ENCODE results near the gene CCL27. TPM values are rescaled to one million over a fixed set of nuclear protein-coding genes. Genes with fewer than 3 reads are reported as not detected.

Gene CCL27
- total RNA-seq, 6 experiments from 2014 or later = 0.88 TPM; not detected in 5

DNA sequence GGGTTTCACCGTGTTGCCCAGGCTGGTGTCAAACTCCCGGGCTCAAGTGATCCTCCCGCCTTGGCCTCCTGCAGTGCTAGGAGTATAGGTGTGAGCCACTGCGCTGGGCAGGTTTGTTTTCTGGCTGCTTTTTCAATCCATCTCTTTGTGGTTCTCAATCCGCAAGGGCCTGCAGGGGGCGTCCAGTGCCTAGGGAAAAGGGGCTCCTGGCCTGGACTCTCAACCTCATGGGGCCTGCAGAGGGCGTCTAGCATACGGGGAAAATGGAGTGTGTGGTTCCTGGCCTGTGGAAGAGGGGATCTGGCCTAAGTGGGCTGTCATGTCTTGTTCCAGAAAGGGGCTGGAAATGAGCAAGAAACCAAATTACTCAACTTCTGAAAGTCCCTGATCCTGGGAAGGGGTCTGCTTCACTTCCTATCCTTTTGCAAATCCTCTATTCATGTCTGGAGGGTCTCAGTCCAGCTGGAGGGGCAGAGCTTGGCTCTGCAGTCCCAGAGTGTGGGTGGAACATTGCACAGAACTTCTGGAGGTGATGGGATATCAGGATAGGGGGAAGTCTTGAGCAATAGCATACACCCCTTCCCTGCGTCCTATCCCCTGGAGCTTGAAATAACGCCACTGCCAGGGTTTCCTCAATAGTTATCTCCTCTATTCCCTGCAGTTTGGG, 12.7 kb upstream of the CCL27 start:
- peaks cover 4% of the 10 kb centered on the region; the same call in 1 of the 2 replicates for H3K36me3 Mint-ChIP-seq (ENCODE audit: low read depth)
- TF ChIP-seq, protein P1, sequence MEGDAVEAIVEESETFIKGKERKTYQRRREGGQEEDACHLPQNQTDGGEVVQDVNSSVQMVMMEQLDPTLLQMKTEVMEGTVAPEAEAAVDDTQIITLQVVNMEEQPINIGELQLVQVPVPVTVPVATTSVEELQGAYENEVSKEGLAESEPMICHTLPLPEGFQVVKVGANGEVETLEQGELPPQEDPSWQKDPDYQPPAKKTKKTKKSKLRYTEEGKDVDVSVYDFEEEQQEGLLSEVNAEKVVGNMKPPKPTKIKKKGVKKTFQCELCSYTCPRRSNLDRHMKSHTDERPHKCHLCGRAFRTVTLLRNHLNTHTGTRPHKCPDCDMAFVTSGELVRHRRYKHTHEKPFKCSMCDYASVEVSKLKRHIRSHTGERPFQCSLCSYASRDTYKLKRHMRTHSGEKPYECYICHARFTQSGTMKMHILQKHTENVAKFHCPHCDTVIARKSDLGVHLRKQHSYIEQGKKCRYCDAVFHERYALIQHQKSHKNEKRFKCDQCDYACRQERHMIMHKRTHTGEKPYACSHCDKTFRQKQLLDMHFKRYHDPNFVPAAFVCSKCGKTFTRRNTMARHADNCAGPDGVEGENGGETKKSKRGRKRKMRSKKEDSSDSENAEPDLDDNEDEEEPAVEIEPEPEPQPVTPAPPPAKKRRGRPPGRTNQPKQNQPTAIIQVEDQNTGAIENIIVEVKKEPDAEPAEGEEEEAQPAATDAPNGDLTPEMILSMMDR (IDR thresholded peaks at IDR 0.05) = peak; percentile 80
- DNase-seq = peak; percentile 51
- H3K4me3 Mint-ChIP-seq = no peak overlapping the region
- no peaks in the 10 kb centered on the region for H3K9me3 Mint-ChIP-seq
- H3K4me1 Mint-ChIP-seq (ENCODE audit: low read depth) = no peaks in the 10 kb centered on the region
- no peak overlapping the region for H3K27ac Mint-ChIP-seq
- no peaks in the 10 kb centered on the region for H3K27me3 Mint-ChIP-seq (ENCODE audit: insufficient read depth)

DNA sequence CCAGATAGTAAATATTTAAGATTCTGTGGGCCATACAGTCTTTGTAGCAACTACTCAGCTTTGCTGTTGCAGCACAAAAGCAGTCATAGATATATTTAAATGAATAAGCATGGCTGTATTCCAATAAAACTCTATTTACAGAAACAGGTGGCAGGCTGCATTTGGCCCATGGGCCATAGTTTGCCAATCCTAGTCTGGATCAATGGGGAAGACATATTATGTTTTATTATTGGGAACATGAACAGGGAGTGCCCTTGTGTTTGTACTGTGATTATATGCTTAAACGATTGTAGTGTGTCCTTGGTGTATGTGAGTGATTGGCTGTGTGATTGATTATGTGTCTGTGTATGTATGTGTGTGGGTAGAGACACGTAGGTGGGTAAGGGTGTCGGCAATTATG, 12.0 kb upstream of the CCL27 start:
- Mint-ChIP-seq H3K9me3 (peaks cover 3% of the 10 kb centered on the region), H3K4me3 (no peak overlapping the region), H3K36me3 (ENCODE audit: low read depth) (peaks cover 9% of the 10 kb centered on the region), H3K4me1 (ENCODE audit: low read depth) (no peaks in the 10 kb centered on the region), H3K27me3 (ENCODE audit: insufficient read depth) (no peaks in the 10 kb centered on the region), H3K27ac (no peak overlapping the region)
- TF ChIP-seq, protein P1 (IDR thresholded peaks at IDR 0.05) = no peak
- DNase-seq = no peak

DNA sequence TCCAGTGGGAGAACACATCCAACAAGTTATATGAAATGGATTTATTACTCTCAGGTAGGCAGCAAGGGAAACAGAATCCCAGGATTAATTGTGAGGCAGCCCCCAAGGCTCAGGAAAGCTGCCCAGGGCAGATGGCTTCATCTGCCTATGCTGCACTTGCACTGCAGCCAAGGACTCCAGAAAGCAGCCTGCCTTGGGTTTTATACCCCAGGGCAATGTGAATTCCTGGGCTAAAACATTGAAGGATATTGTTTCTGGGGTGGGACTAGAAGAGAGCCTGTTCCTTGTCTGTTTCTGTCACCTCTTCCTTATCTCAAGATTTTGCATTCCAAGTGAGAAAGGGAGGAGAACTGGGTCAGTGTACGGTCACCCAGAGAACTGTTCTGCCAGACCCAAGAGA, 8.8 kb upstream of the CCL27 start:
- DNase-seq = no peak
- H3K27ac Mint-ChIP-seq = no peak overlapping the region
- TF ChIP-seq, protein P1 (IDR thresholded peaks at IDR 0.05) = no peak
- peaks cover 2% of the 10 kb centered on the region; the same call in 1 of the 2 replicates for H3K27me3 Mint-ChIP-seq (ENCODE audit: insufficient read depth)
- H3K4me3 Mint-ChIP-seq = no peak overlapping the region
- H3K9me3 Mint-ChIP-seq = peaks cover 7% of the 10 kb centered on the region
- peaks cover 14% of the 10 kb centered on the region for H3K4me1 Mint-ChIP-seq (ENCODE audit: low read depth)
- H3K36me3 Mint-ChIP-seq (ENCODE audit: low read depth) = peaks cover 29% of the 10 kb centered on the region

DNA sequence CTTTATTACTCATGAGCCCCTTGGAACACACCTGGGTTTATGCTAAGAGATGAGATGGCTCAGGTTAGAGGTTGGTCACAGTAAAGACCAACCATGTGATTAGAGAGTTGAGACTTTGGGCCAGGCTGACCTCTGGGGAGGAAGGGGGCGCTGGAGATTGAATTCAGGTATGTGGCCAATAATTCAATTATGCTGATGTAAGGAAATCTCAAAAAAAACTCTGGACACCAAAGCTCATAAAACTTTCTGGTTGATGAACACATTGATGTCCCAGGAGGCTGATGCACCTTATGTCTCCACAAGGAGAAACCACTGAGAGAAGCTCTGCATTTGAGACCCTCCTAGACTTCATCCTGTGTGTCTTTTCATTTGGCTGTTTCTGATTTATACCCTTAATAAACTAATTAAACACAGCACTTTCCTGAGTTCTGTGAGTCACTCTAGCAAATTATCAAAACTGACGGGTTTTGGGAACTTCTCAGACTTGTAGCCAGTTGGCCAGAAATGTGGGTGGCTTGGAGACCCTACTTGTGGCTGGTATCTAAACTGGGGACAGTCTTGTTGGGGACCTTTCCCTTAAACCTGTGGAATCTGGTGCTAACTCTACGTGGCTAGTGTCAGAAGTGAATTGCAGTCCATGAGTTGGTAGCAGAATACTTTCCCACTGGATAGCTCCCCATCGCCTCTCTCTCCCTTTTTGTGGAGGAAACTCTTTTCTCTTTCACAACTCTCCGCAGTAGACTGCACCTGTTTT, 7.5 kb upstream of the CCL27 start:
- no peak for DNase-seq
- Mint-ChIP-seq H3K4me1 (ENCODE audit: low read depth) (peaks cover 20% of the 10 kb centered on the region), H3K4me3 (no peak overlapping the region)

DNA sequence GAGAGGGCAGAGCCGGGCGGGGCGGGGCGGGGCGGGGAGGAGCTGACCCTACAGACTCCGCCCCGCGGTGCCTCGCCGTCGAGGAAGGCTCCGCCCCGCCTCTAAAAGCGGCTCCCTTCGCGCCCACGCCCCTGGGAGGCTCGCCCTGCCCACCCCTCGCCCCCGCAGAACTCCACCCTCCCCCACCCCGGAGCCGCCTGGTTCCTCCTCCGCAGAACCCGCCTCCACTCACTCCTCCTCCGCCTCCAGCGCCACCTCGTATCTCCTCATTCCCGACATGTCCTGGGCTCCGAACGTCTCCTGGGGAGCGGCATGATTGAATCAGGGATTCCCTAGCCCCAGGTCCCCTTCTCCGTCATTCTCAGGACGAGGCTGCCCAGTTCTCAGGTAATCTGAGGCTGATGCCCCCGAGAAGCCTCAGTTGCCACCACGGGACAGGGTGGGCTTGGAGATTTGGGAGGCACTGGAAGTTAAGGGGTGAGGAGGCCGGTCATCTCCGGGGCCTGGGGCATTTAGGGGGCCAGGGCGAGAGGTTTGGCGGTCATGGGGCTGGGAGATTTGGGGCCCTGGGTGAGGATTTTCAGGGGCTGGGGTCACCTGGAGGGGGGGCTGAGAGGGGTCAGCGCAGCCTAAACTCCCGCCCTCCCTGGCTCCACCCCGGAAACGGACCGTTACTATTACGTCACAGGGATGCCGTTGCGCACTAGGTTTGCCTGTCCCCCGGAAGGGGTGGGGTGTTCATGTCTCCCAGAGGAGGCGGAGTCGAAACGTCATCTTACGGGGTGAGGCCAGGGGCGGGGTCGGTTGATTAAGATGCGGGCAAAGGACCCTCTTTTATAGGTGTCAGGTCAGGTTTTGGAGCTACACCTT, 3.2 kb upstream of the CCL27 start:
- peaks cover 3% of the 10 kb centered on the region for H3K27me3 Mint-ChIP-seq (ENCODE audit: insufficient read depth)
- TF ChIP-seq, protein P1 (IDR thresholded peaks at IDR 0.05) = no peak; the same call in 1 of the 2 replicates
- peaks cover 29% of the 10 kb centered on the region for H3K36me3 Mint-ChIP-seq (ENCODE audit: low read depth)
- H3K4me1 Mint-ChIP-seq (ENCODE audit: low read depth) = peaks cover 31% of the 10 kb centered on the region
- peaks cover 7% of the 10 kb centered on the region for H3K9me3 Mint-ChIP-seq
- H3K4me3 Mint-ChIP-seq = peak overlapping the region; percentile 96
- DNase-seq = peak; percentile 89
- H3K27ac Mint-ChIP-seq = peak overlapping the region; percentile 97

More for the DNA sequence above, 7.5 kb upstream of the CCL27 start:
- Mint-ChIP-seq H3K27me3 (ENCODE audit: insufficient read depth) (peaks cover 2% of the 10 kb centered on the region; the same call in 1 of the 2 replicates), H3K9me3 (peaks cover 7% of the 10 kb centered on the region), H3K36me3 (ENCODE audit: low read depth) (peaks cover 29% of the 10 kb centered on the region), H3K27ac (no peak overlapping the region)
- TF ChIP-seq, protein P1 (IDR thresholded peaks at IDR 0.05) = no peak
